Effector CD4-positive, alpha-beta T cell (primary cell): Measurements from ENCODE around the gene GMIP.
"Not testable (repeated sequence)": the region's sequence is repeated elsewhere in the genome, so short reads cannot be mapped to it uniquely, and the experiment has no call there.

Experiments
- DNase-seq: peaks from one replicate; pipeline ENCODE4 v3.0.0-alpha.2; 2020

The GMIP gene

GRCh38 chr19:19634516-19635312, 8.7 kb downstream of the GMIP start:
- no peak for DNase-seq

GRCh38 chr19:19633711-19634515, 9.5 kb downstream of the GMIP start:
- DNase-seq: no peak

- no peak for DNase-seq
Observed at GRCh38 chr19:19632661-19633060, 10.8 kb downstream of the GMIP start.

GRCh38 chr19:19631346-19631745, 12.1 kb downstream of the GMIP start:
- no peak for DNase-seq

GRCh38 chr19:19630426-19630825, 13.0 kb downstream of the GMIP start:
- DNase-seq: no peak

- no peak for DNase-seq
Observed at GRCh38 chr19:19630062-19630414, 13.4 kb downstream of the GMIP start.

GRCh38 chr19:19628501-19629134, 14.8 kb downstream of the GMIP start:
- DNase-seq: peak; percentile 40

- DNase-seq: peak; percentile 80
Observed at GRCh38 chr19:19627621-19628500, 15.6 kb downstream of the GMIP start, which contains the start of gene LPAR2. TSS of gene LPAR2 (minus strand) at chr19:19628220. CDS start at chr19:19627275, 945 bp downstream.

GRCh38 chr19:19626516-19627472, 16.7 kb downstream of the GMIP start:
- DNase-seq: no peak

GRCh38 chr19:19624032-19624570, 19.4 kb downstream of the GMIP start:
- no peak for DNase-seq

- no peak for DNase-seq
Observed at GRCh38 chr19:19623383-19623782, 20.1 kb downstream of the GMIP start.

GRCh38 chr19:19619849-19620210, 23.6 kb downstream of the GMIP start:
- DNase-seq: no peak

GRCh38 chr19:19619181-19619848, 24.1 kb downstream of the GMIP start:
- no peak for DNase-seq

- DNase-seq: peak; percentile 99
Observed at GRCh38 chr19:19618219-19619051, 25.0 kb downstream of the GMIP start, which contains the start of gene PBX4. TSS of gene PBX4 (minus strand) at chr19:19618687. CDS start at chr19:19618629, 58 bp downstream.

GRCh38 chr19:19615086-19615485, 28.4 kb downstream of the GMIP start:
- no peak for DNase-seq

- no peak for DNase-seq
Observed at GRCh38 chr19:19613506-19613905, 30.0 kb downstream of the GMIP start.

GRCh38 chr19:19610376-19611202, 32.9 kb downstream of the GMIP start:
- DNase-seq: no peak

GRCh38 chr19:19606686-19607085, 36.8 kb downstream of the GMIP start:
- not testable (repeated sequence) for DNase-seq
